Embryonic facial prominence (tissue), 1 donor: Measurements from ENCODE around the gene CMIP.

Experiments used
- DNase-seq: peaks from one replicate; pipeline ENCODE4 v3.0.0-alpha.2; 2016; ENCODE audit errors: extremely low spot score

The CMIP gene

DNA sequence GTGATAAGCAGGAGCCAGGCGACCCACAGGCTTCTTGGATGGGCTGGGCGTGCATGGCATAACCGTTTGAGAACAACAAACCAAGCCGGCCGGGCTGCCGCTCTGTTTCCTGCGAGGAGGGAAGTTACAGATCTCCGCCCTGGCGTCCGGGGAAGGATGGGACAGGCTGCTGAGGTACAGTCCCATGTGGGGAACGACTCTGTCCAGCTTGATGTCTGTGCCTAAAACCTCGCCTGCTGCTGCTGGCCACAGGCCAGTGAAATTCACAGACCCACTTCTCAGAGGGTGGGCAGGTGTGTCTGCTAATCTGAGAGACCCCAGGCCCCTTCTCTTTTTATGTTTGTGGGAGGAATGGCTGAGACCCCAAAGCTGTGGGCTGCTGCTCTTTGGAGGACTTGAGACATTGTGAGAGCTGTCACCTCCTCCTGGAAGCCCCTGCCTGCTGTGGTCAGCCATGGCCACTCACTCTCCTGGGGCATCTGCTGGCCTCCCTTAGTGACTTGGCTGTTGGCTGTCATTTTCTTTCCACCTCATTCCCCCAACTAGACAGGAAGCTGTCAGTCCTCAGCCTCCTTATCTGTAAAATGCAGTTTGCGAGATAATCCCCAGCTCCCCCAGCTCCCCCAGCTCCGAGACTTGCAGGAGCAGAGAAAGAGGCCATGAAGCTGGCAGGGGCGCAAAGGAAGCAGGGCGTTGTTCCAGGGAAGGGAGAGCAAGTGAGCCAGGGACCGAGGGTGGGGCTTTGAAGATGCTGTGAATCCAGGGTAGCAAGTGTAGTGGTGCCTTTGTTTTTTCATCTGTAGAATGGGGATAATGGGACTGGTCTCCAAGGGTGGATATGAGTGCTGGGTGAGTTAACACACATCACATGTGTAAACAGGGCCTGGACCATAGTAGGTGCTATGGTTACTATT is 51.0 kb downstream of the CMIP start:
- DNase-seq, result no peak

DNA sequence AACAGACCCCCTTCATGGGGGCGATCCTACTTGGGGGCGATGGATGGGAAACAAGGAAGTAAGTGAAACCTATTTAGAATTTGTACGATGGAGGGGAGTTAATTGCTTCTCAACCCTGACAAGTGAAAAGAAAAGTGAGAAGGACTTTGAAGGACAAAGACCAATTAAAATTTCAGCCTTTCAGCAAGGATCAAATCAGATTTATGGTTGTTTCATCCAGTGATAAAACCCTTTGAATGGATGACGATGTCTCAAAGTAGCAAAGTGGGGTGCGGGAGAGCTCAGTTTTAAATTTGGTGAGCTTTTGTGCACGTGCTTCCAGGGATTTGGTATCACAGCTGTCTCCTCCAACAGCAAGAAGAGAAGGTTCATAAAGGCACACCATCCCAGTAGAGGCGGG is 51.7 kb downstream of the CMIP start:
- DNase-seq, result no peak

DNA sequence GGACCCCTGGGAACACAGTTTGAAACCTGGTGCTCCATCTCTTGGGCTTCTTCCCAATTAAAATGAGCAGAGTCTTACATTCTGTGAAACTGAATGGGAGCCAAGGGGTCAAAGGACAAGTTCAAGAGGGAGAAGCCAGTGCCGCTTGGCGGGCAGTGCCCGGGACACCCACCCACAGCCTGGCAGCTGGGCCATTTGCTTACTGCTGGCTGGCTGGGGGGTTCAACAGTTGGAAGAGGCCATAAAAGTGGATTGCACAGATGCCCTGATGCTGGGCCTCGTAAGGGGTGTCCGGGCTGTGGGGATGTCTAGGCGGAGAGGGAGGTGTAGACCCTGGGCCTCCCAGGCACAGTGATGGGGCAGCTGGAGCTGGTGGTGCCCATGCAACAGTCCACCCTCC is 52.1 kb downstream of the CMIP start:
- no peak for DNase-seq

DNA sequence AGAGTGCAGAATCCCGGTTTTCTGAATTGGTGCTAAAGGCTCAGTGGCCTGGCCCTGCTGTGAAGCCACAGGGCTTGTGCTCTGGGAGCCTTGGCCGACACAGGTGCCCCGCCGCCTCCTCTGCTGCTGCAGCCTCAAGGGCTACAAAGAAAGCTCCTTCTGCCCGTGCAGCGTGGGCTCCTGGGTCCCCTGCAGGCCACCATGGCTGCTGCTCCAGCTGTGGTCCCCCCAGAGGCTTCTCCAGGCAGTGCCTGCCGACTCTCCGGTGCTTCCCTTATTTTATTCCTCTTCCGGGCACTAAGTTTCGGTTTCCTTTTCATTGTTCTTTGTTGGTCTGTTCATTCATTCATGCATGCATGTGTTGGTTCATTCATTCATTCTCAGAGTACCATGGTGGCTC is 53.1 kb downstream of the CMIP start:
- no peak for DNase-seq

DNA sequence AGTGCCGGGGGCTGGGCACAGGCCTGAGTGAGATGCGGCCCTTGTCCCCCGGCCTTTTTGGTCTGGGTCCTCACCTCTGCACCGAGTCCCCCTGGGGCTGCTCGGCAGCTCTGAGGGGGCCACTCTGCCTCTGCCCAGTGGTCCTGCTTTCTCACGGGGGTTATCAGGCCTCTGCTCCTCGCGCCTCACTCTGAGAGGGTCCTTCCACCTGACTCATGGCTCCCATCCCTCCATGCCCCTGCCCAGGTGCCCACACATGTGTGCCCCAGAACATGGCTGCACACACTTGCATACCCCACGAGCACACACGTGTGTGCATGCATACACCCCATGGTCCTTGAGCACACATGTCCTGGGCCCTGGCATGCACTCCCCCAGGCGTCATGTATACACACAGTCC is 53.7 kb downstream of the CMIP start:
- DNase-seq, result no peak

DNA sequence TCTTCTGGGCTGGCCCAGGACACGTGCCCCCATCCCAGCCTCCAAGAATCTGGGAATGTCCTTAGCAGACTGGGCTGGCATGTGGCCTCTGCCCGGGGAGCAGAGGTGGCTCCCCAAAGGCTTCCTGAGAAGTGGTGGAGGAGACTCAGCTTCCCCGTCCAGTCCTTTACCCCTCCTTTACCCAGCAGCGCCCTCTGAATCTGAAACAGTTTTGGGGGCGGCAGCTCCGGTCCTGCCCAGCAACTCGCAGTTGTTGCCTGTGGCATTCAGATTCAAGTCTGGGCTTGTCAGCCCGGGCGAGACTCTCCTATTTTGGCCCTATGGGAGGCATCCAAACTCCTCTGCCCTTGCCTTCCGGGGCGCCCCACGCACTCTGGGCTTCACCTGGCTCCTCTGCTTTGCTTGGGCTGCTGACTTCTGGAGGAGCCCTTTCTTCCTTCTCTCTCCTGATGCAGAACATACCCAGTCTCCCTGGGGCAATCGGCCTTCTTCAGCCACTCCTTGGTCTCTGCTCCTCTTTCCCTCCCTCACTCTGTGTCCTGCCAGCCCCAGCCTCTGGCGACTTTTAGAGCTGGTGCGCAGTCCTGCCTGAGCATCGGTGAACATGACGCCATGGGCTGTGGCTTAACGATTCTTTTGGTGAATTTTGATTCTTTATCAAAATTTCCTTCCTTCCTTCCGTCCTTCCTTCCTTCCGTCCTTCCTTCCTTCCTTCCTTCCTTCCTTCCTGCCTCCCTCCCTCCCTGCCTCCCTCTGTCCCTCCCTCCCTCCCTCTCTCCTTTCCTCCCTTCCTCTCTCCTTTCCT is 55.2 kb downstream of the CMIP start:
- DNase-seq, result no peak

DNA sequence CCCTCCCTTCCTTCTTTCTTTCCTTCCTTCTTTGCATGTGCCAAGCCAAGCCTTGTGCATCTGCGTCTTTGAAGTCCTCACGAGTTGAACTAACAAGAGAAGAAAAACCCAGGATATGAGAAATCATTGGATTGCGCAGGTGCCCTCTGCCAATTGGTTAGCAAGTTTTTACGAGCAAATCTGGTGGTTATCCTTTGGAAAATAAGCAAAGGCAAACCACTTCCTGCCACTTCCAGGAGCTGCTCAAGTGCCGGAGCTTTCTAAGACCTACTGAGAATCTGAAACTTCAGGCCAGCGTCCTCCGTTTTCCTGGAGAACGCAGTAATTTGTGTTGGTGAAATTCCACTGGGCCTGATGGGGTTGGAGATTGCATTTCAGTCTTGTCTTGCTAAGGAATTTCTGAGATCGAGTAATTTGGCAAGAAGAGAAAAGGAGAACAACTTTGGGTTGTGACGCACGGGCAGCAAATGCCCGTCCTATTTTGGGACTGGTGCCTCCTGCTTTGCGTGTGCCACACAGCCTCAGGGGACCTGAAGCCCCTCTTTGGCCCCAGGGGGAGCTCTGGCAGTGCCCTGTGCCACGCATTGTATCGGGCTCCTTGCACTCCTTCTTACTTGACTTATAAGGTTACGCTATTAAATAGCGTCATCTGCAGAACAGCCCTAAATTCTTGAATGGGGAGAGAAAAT is 56.4 kb downstream of the CMIP start:
- DNase-seq, result no peak

DNA sequence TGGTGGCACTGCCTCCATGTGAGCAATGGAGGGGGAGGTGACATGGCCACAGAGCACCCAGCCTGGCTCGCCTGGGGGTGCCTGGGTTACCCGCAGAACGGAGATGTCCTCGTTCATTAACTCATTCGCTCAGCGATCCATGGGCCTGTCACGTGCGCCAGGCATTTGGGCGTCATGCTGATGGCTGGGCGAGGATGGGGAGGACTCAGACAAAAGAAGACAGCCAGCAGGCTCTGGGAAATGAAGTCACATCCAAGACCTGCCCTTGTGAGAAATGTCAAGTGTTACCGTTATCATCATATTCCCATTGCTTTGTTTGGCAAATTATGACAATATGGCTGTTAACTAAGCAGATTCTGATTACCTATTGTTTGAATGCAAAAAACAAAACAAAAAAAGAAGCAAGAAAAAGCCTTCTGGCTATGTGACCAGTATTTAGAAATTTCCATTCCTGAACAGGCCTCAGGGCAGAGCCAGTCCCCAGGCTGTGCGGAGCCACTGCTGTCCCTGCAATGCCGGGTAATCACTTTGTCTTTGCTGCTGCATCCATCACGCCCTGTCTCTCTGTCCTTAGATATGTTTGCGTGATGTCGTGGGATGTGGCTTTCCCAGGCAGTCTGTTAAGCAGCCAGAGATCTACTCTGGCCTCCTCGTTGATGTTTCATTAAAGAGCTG is 57.9 kb downstream of the CMIP start:
- no peak for DNase-seq

DNA sequence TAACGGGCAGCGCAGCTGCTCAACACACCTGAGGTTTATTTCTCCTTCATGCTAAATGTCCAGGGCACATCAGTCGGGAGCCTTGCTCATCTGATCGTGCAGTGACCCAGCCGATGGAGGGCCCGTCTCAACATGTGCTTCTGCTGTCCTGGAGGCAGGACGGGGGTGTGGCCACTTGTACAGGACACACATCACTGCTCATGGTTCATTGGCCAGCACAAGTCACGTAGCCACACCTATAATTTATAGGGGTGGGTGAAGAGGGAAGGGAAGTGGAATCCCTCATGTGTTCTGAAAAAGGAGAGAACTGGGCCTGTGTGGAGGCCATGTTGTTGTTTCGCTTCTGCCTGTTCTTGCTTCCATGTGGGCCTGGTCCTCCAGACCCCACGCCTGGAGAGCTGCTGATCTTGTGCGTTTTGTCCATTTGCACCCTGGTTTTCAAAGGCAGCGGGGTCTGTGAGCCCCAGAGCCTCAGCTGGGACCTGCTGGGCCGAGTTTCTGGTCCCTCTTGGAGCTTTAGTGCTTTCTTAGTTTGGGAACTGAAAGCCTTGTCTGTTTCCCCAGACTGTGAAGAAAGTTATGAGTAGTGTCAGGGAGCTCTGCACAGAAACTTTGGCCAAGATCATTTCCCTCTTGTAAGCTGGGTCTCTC is 60.5 kb downstream of the CMIP start:
- no peak for DNase-seq

DNA sequence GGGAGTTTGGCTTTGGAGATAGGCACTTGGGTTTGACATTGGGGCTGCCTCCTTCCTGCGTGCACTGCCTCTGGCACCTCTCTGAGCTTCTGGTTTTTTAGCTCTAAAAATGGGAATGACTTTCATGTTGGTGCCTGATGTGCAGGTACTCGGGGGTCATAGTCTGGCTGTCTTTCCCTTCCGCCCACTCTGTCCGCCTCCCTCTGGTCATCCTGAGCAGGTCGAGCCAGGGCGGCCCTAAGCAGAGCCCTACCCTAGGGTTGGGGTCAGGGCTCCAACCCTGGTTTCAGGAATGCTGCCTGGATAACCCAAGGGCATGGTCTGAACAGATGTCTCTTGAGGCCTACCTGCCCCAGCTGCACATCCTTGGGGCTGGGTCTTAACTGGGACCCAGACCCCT is 64.8 kb downstream of the CMIP start:
- no peak for DNase-seq

DNA sequence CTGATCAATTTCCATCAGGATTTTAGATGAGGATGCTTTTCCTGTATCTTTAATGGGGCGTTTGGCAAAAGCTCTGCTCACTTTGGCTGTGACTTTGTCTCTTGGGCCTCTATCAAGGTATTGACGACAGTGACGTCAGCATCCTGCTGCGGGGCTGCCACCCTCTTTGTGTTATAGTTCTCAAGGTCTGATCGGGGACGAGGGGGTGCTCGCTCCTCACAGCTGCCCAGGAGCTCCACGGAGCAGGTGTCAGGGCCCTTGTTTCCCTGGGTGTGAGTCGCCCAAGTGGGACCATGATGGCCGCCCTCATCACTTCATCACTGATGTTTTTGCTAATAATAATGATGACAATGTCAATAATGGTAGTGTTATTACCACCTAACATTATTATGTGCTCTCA is 65.4 kb downstream of the CMIP start:
- DNase-seq, result no peak

DNA sequence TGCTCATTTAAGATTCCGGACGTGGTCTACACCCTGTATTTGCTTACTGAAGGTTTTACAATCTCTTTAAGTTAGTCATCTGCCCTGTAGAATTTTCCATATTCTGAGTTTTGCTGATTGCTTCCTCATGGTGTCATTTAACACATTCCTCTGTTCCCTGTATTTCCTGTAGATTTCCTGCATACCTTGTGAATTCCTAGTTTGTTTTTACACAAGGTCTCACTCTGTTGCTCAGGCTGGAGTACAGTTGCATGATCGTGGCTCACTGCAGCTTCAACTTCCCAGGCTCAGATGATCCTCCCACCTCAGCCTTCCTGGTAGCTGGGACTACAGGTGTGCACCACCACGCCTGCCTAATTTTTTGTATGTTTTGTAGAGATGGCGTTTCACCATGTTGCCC is 66.8 kb downstream of the CMIP start:
- DNase-seq, result no peak

DNA sequence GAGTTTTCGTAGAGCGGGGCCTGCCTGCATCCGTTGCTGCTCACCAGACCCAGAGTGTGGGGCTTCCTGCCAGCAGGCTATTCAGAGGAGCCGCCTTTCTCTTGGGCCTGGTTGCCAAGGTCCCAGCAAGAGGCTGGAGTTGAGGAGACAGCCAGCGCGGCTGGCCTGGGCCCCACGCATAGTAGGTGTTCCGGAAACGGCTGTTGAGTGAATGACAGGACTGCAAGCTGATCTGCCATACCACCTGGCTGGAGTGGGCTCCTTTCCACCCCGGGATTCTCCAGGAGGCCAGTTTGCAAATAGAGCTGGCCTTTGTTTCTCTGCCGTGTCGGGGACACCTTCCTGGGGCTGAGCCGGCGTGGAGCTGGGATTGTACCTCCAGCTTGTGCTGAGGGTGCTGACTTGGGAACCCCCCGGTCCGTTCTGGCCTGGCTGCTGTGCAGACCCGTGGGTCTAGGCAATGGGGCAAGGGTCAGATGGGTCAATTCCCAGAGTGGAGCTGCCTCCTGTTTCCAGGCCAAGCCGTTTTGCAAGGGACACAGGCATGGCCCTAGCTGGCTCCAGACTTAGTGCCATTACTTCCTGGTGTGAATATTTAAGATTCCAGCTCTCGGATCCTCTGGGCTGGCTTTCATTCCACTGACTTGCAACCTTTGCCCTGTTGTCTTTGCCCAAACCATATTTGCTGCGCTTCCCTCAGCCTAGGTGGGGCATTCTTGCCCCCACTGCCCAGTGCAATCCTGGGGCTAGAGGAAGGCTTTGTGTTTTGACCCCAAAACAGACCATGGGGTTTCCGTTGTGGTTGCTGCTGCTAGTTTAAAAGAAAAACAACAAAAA is 68.8 kb downstream of the CMIP start:
- DNase-seq, result no peak

DNA sequence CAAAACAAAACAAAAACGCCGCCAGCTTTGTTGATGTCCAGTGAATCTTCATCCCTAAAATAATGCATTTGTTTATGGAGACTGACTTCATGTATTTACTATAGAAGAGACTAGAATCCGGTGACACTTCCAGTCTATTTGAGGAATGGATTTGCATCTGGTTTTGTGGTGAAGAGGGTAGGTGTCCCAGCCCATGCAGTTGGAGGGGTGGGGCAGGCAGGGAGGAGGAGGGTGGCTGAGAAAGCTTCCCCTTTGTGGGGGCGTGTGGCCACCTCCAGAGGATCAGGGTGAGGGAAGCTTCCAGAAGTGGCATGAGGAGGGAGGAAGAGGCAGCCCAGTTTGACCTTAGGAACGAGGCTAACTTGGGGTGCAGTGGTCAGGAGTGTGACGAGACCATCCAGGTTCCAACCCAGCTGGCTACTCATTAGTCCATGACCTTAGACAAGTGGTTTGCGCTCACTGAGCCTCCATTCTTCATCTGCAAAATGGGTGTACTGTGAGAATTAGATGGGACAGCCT is 69.5 kb downstream of the CMIP start:
- DNase-seq, result no peak

DNA sequence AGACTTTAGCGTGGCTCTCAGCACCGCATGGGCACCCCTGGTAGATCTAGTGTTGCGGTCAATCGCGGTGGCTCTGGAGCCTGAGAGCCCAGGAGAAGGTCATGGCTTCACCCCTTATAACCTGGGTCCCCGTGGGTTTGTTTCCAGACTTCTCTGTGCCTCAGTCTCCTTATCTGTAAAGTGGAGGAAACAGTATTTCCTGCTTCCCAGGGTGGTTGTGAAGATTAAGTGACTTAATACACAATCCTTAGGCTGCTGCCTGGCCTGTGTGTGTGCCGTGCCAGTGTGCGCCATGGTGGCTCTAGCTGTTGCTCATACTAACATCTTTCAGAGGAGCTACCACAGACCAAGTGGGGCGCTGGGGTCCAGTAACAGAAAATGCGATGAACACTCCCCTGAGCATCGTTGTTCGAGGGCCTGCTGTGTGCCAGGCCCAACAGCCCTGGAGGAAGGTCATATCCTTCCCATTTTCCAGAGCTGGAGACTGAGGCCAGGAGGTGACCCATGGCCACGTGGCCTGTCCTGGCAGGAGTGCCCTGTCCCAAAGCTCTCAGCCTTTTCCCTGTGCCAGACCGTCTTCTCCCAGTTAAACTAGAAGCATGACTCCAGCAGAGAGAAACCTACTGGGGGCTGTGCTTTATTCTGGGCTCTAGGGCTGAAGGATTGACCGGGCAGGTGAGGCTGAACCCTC is 70.1 kb downstream of the CMIP start:
- DNase-seq, result no peak

DNA sequence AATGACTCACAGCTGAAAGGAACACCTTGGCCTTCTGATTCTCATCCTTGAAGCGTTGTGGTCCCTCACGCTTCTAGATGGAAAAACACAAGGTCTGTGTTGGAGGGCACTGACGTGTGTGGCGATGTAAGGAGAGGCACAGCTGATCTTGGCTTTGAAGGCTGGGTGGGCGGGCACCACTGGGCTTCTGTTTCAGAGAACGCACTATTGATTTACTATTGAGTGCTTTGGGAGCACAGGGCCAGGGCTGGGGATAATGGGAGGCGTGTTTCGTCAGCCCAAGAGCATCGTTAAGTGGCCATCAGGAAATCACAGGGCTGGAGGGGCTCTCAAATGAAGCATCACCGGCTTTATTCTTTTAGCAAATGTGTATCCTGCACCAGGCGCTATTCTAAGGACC is 70.7 kb downstream of the CMIP start:
- DNase-seq, result no peak

DNA sequence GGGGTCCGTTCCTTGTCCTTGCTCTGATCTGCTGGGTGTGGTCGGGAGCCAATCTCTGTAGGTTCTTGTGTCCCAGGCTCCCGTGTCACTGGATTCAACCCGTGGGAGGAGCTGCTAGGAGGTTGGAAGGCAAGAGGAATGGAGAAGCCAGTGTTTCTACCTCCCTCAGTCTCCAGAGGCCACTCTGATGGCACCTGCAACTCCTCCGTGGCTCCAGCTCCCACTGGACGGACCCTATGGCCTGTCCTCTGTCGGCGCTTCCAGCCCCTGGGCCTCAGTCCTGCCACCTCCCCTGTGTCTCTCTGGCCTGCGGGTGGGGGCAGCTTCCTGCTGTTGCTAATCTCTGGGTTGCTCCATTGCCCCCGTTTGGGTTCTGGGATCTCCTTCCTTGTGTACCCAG is 71.1 kb downstream of the CMIP start:
- no peak for DNase-seq

DNA sequence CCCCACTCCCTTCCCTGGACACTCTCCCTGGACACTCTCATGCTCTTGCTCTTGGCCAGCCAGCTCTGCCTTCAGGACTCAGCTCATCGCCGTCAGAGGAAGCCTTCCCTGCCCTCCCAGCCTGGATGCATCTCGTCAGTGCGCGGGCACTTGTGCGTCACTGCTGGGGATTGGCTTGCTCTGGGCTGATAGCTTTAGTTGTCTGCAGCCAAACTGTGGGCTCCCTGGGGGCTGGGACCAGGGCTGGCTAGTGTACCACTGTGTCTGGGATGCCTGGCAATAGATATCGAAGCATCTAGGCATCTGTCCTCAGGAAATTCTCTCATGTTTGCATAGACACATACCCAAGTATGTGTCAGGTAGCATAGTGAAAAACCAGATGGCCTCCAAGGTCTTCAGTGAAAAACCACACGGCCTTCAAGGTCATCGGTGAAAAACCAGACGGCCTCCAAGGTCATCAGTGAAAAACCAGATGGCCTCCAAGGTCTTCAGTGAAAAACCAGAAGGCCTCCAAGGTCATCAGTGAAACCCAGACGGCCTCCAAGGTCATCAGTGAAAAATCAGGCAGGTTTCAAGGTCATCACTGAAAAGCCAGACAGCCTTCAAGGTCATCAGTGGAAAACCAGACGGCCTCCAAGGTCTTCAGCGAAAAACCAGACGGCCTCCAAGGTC is 72.0 kb downstream of the CMIP start:
- no peak for DNase-seq

DNA sequence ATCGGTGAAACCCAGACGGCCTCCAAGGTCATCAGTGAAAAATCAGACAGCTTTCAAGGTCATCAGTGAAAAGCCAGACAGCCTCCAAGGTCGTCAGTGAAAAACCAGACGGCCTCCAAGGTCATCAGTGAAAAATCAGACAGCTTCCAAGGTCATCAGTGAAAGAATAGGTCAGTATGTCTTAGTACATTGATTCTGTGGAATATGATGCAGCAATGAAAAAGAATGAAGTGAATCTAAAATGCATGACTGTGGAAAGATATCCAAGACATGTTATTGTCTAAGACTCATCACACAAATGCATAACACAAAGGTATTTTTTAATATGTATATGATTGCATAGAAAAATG is 72.5 kb downstream of the CMIP start:
- no peak for DNase-seq
